ENCODE data around the gene DHX34.
"Not testable (repeated sequence)": the region's sequence is repeated elsewhere in the genome, so short reads cannot be mapped to it uniquely, and the experiment has no call there.

The DHX34 gene

GRCh38 chr19:47370045-47370611 lies 21.0 kb downstream of the DHX34 start:
- no peak for DNase-seq

- DNase-seq = no peak
These were observed 22.1 kb downstream of the DHX34 start for GRCh38 chr19:47371261-47371660.

GRCh38 chr19:47372603-47373002 lies 23.5 kb downstream of the DHX34 start:
- no peak for DNase-seq

GRCh38 chr19:47373246-47374240 lies 24.4 kb downstream of the DHX34 start:
- DNase-seq = no peak

GRCh38 chr19:47374876-47375693 lies 26.0 kb downstream of the DHX34 start:
- DNase-seq = no peak

GRCh38 chr19:47375694-47376588 lies 26.8 kb downstream of the DHX34 start:
- DNase-seq = no peak

GRCh38 chr19:47376589-47377144 lies 27.6 kb downstream of the DHX34 start:
- DNase-seq = no peak

- DNase-seq = no peak
These were observed 28.1 kb downstream of the DHX34 start for GRCh38 chr19:47377208-47377701.

- DNase-seq = no peak
These were observed 28.7 kb downstream of the DHX34 start for GRCh38 chr19:47377801-47378200.

- no peak for DNase-seq
These were observed 29.1 kb downstream of the DHX34 start for GRCh38 chr19:47378246-47378645.

GRCh38 chr19:47379381-47379938 lies 30.3 kb downstream of the DHX34 start:
- DNase-seq = no peak

- no peak for DNase-seq
These were observed 31.4 kb downstream of the DHX34 start for GRCh38 chr19:47380559-47380958.

GRCh38 chr19:47381121-47381520 lies 32.0 kb downstream of the DHX34 start:
- DNase-seq = no peak

- no peak for DNase-seq
These were observed 32.7 kb downstream of the DHX34 start for GRCh38 chr19:47381653-47382279.

GRCh38 chr19:47383890-47384289 lies 34.8 kb downstream of the DHX34 start:
- not testable (repeated sequence) for DNase-seq

- DNase-seq = not testable (repeated sequence)
These were observed 35.4 kb downstream of the DHX34 start for GRCh38 chr19:47384533-47384932.

- DNase-seq = not testable (repeated sequence)
These were observed 37.5 kb downstream of the DHX34 start for GRCh38 chr19:47386582-47386981.

GRCh38 chr19:47387623-47388022 lies 38.5 kb downstream of the DHX34 start:
- not testable (repeated sequence) for DNase-seq

GRCh38 chr19:47388721-47389120 lies 39.6 kb downstream of the DHX34 start:
- not testable (repeated sequence) for DNase-seq

- DNase-seq = no peak
These were observed 40.0 kb downstream of the DHX34 start for GRCh38 chr19:47389150-47389556.

Measured in NCI-H146 (cell line).